Measurements from ENCODE around the gene COL4A2.

Gene COL4A2

GRCh38 chr13:110456550-110456949, 149.5 kb downstream of the COL4A2 start:
- no peak for DNase-seq (ENCODE audit: extremely low read depth, low read depth)
- no peak overlapping the region for H3K4me3 ChIP-seq (replicated peaks; ENCODE audit: low read depth, low read length)
- no peak for TF ChIP-seq CTCF (IDR thresholded peaks at IDR 0.05; ENCODE audit: low read depth, low read length, missing control alignments)

GRCh38 chr13:110457361-110457760, 150.3 kb downstream of the COL4A2 start:
- DNase-seq (ENCODE audit: extremely low read depth, low read depth), result no peak
- TF ChIP-seq CTCF (IDR thresholded peaks at IDR 0.05; ENCODE audit: low read depth, low read length, missing control alignments), result no peak

GRCh38 chr13:110458017-110458416, 150.9 kb downstream of the COL4A2 start:
- no peak for TF ChIP-seq CTCF (IDR thresholded peaks at IDR 0.05; ENCODE audit: low read depth, low read length, missing control alignments)
- no peak for DNase-seq (ENCODE audit: extremely low read depth, low read depth)
- H3K4me3 ChIP-seq (replicated peaks; ENCODE audit: low read depth, low read length), result no peak overlapping the region

More at GRCh38 chr13:110457361-110457760, 150.3 kb downstream of the COL4A2 start:
- no peak overlapping the region for H3K4me3 ChIP-seq (replicated peaks; ENCODE audit: low read depth, low read length)

- no peak overlapping the region for H3K4me3 ChIP-seq (replicated peaks; ENCODE audit: low read depth, low read length)
- TF ChIP-seq CTCF (IDR thresholded peaks at IDR 0.05; ENCODE audit: low read depth, low read length, missing control alignments), result no peak
- DNase-seq (ENCODE audit: extremely low read depth, low read depth), result no peak
Measured at GRCh38 chr13:110458594-110459365, 151.7 kb downstream of the COL4A2 start.

- H3K4me3 ChIP-seq (replicated peaks; ENCODE audit: low read depth, low read length), result no peak overlapping the region
- TF ChIP-seq CTCF (IDR thresholded peaks at IDR 0.05; ENCODE audit: low read depth, low read length, missing control alignments), result no peak
- no peak for DNase-seq (ENCODE audit: extremely low read depth, low read depth)
Measured at GRCh38 chr13:110462091-110462490, 155.0 kb downstream of the COL4A2 start.

- no peak for TF ChIP-seq CTCF (IDR thresholded peaks at IDR 0.05; ENCODE audit: low read depth, low read length, missing control alignments)
- H3K4me3 ChIP-seq (replicated peaks; ENCODE audit: low read depth, low read length), result no peak overlapping the region
- no peak for DNase-seq (ENCODE audit: extremely low read depth, low read depth)
Measured at GRCh38 chr13:110463156-110463555, 156.1 kb downstream of the COL4A2 start.
